GM18907 (cell line): Measurements from ENCODE around the gene C5orf58.
"Not testable (repeated sequence)": the region's sequence is repeated elsewhere in the genome, so short reads cannot be mapped to it uniquely, and the experiment has no call there.

Source experiments
- ATAC-seq: cut with Tn5 transposase; IDR thresholded peaks from one replicate; pipeline ENCODE4 v1.9.1; 2021; ENCODE audit warnings: mild to moderate bottlenecking, moderate library complexity; ENCODE audit not compliant: unreplicated experiment

Gene C5orf58

DNA sequence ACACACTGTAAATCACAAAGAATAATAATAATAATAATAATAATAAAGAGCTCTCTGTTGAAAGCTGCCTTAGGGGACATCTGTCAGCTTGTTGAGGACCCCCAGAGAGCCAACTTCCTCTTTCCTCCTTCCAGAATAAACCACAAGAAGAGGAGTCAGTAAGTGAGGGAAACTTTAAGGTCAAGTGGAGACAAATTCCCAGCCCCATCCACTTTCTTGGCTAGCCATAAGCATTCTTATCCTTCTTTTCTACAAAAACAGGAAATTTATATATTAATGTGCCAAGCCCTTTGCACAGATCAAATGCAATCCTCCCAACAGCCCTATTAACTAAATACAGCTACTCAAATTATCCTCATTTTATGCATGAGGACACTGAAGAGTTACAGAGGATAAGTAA lies 9.4 kb upstream of the C5orf58 start:
- ATAC-seq = no peak

GRCh38 chr5:170223906-170224305 lies 8.9 kb upstream of the C5orf58 start:
- ATAC-seq = no peak

GRCh38 chr5:170225326-170226128 lies 7.3 kb upstream of the C5orf58 start:
- peak; percentile 50 for ATAC-seq

GRCh38 chr5:170226129-170226615 lies 6.6 kb upstream of the C5orf58 start:
- no peak for ATAC-seq

GRCh38 chr5:170226661-170227060 lies 6.1 kb upstream of the C5orf58 start:
- ATAC-seq = no peak

DNA sequence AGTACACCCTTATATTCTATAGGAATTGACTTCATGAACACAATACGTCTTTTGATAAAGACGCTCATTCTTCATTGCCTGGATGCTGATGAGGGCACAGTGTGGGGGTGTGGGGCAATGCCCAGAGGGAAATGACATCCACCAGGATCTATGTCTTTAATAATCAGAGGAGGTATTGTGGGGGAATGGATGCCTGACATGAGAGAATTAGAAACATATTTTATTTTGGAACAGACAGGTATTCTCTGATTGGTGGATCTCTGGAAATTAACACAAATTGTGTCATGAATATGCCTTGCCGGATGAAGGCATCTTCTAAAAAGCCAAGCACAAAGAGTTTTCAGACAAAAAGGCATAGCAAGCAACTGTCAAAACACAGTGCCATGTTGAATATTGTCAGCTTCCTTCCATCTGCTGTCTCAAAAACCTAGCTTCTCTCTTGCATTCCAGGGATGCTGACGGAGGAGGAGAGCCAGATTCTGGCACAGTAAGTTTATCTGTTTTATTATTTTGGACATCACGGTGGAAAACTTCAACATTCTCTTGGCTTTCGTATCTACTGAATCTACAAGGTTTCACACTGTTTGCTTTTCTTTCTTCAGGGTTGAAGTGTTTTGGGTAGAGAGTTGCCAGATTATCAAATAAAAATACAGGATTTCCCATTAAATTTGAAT lies 3.9 kb upstream of the C5orf58 start:
- no peak for ATAC-seq

- ATAC-seq = no peak
Measured at GRCh38 chr5:170233358-170233892, 640 bp downstream of the C5orf58 start.

DNA sequence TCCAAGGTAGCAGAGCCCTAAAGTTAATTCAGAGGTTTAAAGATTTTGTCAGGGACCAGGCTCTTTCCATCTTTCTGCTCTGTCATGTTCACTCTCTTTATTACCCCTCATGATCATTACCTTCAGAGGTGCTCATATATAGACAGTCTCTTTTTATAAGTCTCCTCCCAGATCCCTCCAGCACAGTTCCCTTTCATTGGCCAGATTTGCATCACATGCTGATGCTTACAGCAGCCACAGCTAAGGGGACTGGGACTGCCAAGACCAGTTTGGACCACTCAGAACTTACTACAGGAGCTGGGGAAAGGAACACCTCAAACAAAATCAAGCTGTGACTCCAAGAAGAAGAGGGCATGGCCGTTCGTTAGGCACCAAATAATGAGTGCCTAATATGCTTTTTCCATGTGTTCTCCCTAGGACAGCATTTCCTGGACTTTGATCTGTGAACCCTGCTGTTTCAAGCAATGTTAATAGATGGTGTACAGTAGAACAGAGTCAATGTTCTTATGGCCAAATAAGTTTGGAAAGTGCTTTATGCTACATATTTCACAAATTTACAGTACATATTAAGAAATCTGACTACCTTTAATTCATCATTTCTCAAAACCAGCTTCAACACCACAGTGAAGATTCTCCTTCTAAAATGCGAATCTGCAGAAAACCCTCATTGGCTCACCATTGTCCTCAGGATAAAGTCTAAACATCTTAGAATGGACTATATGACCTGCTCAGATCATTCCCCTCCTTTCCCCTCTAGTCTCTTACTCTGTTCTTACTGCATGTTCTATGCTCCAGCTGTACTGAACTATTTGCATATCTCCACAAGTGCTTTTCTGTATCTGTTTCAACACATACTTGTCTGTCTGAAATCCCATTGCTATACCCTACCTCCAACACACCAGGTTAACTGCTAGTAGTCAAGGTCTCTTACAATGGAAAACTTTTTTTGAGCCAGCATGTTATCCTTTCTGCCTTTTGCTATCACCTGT lies 3.4 kb downstream of the C5orf58 start:
- peak; percentile 70 for ATAC-seq

GRCh38 chr5:170238456-170239196 lies 5.8 kb downstream of the C5orf58 start:
- ATAC-seq = no peak

DNA sequence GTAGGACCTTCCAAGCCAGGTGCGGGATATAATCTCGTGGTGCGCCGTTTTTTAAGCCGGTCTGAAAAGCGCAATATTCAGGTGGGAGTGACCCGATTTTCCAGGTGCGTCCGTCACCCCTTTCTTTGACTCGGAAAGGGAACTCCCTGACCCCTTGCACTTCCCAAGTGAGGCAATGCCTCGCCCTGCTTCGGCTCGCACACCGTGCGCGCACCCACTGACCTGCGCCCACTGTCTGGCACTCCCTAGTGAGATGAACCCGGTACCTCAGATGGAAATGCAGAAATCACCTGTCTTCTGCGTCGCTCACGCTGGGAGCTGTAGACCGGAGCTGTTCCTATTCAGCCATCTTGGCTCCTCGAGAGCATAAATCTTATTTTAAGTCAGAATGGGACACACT lies 12.7 kb downstream of the C5orf58 start:
- not testable (repeated sequence) for ATAC-seq

DNA sequence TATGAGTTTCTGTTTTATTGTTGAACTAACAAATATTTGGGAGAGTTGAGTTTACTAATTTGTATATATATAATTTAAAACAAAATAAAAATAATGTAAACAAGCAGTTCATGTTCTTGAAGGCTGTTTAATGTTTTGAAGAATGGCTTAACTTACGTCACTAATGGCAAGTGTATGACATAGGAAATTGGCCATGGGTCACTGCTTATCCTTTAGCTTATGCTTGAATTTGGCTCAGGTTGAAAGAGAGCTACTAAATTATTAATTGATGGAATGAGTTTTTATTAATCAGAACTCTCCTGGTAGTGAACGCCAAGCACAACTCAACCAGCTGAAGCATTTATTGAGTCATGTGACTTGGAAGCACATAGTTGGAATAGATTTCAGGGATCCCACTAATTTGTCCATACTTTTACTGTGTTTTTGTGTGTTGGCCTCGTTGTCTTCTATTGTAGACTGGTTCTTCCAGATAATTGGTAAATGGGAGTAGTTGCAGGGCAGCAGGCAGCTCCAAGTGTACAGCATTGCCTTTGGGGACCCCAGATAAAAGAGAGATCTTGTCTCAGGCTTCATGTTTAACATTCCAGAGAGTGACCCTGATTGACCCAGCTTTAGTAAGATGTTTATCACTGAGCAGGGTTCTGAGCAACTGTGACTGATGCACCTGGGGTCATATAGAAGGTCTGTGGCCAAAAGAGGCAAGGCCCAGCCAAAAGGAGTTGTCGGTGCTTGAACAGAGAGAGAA lies 13.5 kb downstream of the C5orf58 start:
- no peak for ATAC-seq

DNA sequence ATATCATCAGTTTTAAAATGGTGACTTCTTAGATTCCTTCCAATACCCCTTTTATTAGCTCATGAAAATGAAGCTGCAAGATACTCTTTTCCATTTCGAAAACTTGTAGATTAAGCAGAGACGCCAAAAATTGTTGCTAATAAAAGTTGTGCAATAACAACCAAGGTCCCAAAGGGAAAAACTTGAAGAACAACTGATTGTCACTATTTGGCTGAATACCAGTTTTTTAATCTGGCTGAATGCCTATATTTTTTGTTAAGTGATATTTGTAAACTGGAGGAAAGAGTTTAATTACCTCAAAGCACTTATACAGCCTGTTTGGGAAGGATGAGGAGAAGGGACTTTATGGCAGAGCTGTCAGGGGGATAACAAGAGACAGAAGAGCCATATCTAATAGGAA lies 14.6 kb downstream of the C5orf58 start:
- ATAC-seq = no peak

- no peak for ATAC-seq
Measured at GRCh38 chr5:170248172-170248930, 15.6 kb downstream of the C5orf58 start.

DNA sequence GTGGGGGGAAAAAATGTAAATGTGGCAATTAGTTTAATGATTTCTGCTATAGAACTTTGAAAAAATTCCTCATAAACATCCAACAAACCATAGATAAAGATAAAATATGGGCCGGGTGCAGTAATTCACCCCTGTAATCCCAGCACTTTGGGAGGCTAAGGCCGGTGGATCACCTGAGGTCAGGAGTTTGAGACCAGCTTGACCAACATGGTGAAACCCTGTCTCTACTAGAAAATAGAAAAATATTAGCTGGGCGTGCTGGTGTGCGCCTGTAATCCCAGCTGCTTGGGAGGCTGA lies 16.1 kb downstream of the C5orf58 start:
- not testable (repeated sequence) for ATAC-seq

- ATAC-seq = no peak
Measured at GRCh38 chr5:170249355-170249754, 16.6 kb downstream of the C5orf58 start.

DNA sequence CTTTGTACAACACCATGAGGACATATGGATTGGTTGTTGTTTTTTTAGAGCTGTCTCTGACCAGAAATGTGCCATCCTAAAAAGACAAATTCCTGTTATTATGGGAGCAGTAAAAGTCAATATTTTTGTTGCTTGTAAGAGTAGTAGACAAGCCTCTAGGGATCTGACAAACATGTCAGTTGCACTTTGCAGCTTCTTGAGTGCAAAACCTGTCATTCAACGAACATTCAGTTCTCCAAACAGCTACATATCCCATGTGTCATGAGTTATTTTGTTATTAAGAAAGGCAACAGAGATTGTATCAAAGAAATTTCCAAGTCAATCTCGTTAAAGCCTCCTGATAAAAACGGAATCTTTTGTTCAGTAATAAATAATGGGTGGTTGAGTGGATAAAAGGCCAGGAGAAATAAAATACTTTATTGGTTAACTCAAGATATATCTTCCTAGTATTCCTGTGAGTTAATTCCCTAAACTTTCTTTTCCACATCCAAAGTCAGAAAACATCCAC lies 18.1 kb downstream of the C5orf58 start:
- ATAC-seq = no peak

DNA sequence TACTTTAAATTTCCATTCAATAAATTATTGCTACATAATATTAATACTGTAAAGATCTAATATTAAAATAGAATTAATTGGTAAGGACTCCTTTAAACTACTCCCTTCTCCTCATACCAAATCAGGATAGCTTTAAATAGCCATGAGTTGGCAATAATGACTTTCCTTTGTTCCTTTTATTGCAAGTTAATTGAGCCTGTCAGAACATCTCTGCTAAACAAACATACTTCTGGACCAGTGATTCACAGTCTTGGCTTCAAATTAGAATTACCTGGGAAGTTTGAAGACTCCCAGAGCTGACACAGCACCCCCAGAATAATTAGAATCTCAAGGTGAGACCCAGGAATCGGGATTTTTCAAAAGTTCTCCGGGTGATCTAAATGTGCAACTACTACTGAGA lies 18.7 kb downstream of the C5orf58 start:
- no peak for ATAC-seq

GRCh38 chr5:170252109-170252508 lies 19.3 kb downstream of the C5orf58 start:
- ATAC-seq = no peak
